ENCODE data around the gene ZBTB32.
"Not testable (repeated sequence)": the region's sequence is repeated elsewhere in the genome, so short reads cannot be mapped to it uniquely, and the experiment has no call there.

DNA sequence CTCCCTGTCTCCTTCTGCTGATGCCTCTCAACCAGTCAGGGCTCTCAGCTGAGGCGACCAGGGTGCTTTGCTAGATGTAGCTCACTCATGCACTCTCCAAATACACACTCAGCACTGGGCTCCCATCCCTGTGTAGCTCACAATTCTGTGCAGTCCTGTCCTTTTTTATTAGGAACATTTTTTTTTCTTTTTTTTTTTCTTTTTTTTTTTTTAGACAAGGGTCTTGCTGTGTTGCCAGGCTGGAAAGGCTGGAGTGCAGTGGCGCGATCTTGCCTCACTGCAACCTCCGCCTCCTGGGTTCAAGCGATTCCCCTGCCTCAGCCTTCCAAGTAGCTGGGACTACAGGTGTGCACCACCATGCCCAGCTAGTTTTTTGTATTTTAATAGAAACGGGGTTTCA, 49.5 kb upstream of the ZBTB32 start:
- TF ChIP-seq, protein P1, sequence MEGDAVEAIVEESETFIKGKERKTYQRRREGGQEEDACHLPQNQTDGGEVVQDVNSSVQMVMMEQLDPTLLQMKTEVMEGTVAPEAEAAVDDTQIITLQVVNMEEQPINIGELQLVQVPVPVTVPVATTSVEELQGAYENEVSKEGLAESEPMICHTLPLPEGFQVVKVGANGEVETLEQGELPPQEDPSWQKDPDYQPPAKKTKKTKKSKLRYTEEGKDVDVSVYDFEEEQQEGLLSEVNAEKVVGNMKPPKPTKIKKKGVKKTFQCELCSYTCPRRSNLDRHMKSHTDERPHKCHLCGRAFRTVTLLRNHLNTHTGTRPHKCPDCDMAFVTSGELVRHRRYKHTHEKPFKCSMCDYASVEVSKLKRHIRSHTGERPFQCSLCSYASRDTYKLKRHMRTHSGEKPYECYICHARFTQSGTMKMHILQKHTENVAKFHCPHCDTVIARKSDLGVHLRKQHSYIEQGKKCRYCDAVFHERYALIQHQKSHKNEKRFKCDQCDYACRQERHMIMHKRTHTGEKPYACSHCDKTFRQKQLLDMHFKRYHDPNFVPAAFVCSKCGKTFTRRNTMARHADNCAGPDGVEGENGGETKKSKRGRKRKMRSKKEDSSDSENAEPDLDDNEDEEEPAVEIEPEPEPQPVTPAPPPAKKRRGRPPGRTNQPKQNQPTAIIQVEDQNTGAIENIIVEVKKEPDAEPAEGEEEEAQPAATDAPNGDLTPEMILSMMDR (IDR thresholded peaks at IDR 0.05; ENCODE audit: low read depth, low read length) = not testable (repeated sequence)
- not testable (repeated sequence) for TF ChIP-seq POLR2A (IDR thresholded peaks at IDR 0.05; ENCODE audit: extremely low read depth, insufficient read length)

Data from NB4 (cell line).